Measurements from ENCODE around the gene PIK3R3. TPM values are rescaled to one million over a fixed set of nuclear protein-coding genes. Genes with fewer than 3 reads are reported as not detected.

Gene PIK3R3
- total and polyA plus RNA-seq, 8 donors: 1.2 to 4.9 (median 4.1) TPM

GRCh38 chr1:46157916-46158311 is 25.5 kb upstream of the PIK3R3 start:
- H3K27me3 ChIP-seq: no peaks in the 10 kb centered on the region
- no peaks in the 10 kb centered on the region for H3K9me3 ChIP-seq
- intact Hi-C loops (cut with DNase I): no loop called here
- H3K4me1 ChIP-seq: no peaks in the 10 kb centered on the region
- H3K36me3 ChIP-seq: no peaks in the 10 kb centered on the region
- no peak for FAIRE-seq
- no peak overlapping the region for H3K27ac ChIP-seq
- H3K4me3 ChIP-seq: no peak overlapping the region
- no peak for TF ChIP-seq CTCF (IDR thresholded peaks at IDR 0.05)
- no peak for ATAC-seq
- 83 to 94% methylated on average over 1 of the region's 1 CpG for WGBS, 2 donors
- DNase-seq: no peak

- Histone ChIP-seq H3K27ac (no peak overlapping the region), H3K4me1 (no peaks in the 10 kb centered on the region), H3K4me3 (no peak overlapping the region), H3K36me3 (no peaks in the 10 kb centered on the region), H3K9me3 (no peaks in the 10 kb centered on the region), H3K27me3 (no peaks in the 10 kb centered on the region)
- DNase-seq (no peak), FAIRE-seq (no peak), ATAC-seq (no peak)
- no peak for TF ChIP-seq CTCF (IDR thresholded peaks at IDR 0.05)
- 95 to 97% methylated on average over 1 of the region's 1 CpG for WGBS, 2 donors
- intact Hi-C loops (cut with DNase I): no loop called here
Observed at GRCh38 chr1:46153732-46154131, 21.3 kb upstream of the PIK3R3 start.

- ATAC-seq (no peak), DNase-seq (no peak), FAIRE-seq (no peak)
- Histone ChIP-seq H3K36me3 (no peaks in the 10 kb centered on the region), H3K27me3 (no peaks in the 10 kb centered on the region), H3K9me3 (no peaks in the 10 kb centered on the region), H3K4me3 (no peak overlapping the region), H3K27ac (no peak overlapping the region), H3K4me1 (no peaks in the 10 kb centered on the region)
- 96 to 100% methylated on average over 1 of the region's 1 CpG for WGBS, 2 donors
- TF ChIP-seq CTCF (IDR thresholded peaks at IDR 0.05): no peak
- intact Hi-C loops (cut with DNase I): no loop called here
Observed at GRCh38 chr1:46153228-46153627, 20.8 kb upstream of the PIK3R3 start.

GRCh38 chr1:46152016-46152415 is 19.6 kb upstream of the PIK3R3 start:
- DNase-seq: no peak
- no peak for TF ChIP-seq CTCF (IDR thresholded peaks at IDR 0.05)
- Histone ChIP-seq H3K27me3 (no peaks in the 10 kb centered on the region), H3K36me3 (no peaks in the 10 kb centered on the region), H3K9me3 (no peaks in the 10 kb centered on the region), H3K27ac (no peak overlapping the region), H3K4me1 (no peaks in the 10 kb centered on the region), H3K4me3 (no peak overlapping the region)
- intact Hi-C loops (cut with DNase I): no loop called here
- no peak for ATAC-seq
- 94 to 97% methylated on average over 3 of the region's 3 CpGs for WGBS, 2 donors
- FAIRE-seq: no peak

GRCh38 chr1:46150085-46150484 is 17.7 kb upstream of the PIK3R3 start:
- Histone ChIP-seq H3K9me3 (no peaks in the 10 kb centered on the region), H3K36me3 (no peaks in the 10 kb centered on the region), H3K27me3 (no peaks in the 10 kb centered on the region), H3K4me1 (no peaks in the 10 kb centered on the region), H3K4me3 (no peak overlapping the region), H3K27ac (no peak overlapping the region)
- 66 to 82% methylated on average over 2 of the region's 2 CpGs for WGBS, 2 donors
- no peak for FAIRE-seq
- ATAC-seq: no peak
- TF ChIP-seq CTCF (IDR thresholded peaks at IDR 0.05): no peak
- DNase-seq: no peak
- intact Hi-C loops (cut with DNase I): no loop called here

All from pancreas (tissue), 10 donors.